Erythroblast (primary cell): ENCODE measurements around the gene FAM72C.
"Not testable (repeated sequence)": the region's sequence is repeated elsewhere in the genome, so short reads cannot be mapped to it uniquely, and the experiment has no call there.

Experiments used
- GATA1 ChIP-seq: IDR thresholded peaks from 2 replicates; pipeline ENCODE4 v1.6.1; 2011; ENCODE audit warnings: low read depth, mild to moderate bottlenecking, control low read depth, low read length, moderate library complexity
- POLR2A ChIP-seq: IDR thresholded peaks from 2 replicates; pipeline ENCODE4 v1.6.1; 2011; ENCODE audit warnings: mild to moderate bottlenecking, low read length

DNA sequence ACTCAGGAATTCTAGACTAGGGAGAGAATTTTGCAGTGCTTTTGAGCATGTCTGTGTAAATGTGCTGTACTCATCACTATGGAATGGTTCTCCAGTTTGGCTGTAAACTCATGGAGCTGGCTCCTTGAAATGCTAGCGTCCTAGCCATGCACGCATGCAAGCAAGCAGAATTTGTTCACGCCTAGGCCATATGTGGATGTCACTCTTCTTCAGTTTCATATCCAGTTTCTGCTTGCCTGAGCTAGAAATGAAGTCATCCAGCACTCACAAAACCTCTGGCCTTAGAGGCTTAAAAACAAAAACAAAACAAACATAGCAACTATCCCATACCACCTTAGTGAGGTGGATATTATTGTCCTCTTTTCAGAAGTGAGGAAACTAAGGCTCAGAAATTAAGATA, 37.6 kb upstream of the FAM72C start:
- not testable (repeated sequence) for TF ChIP-seq POLR2A, GATA1
